ENCODE measurements around the gene NFATC1. TPM values are rescaled to one million over a fixed set of nuclear protein-coding genes. Genes with fewer than 3 reads are reported as not detected.

Gene NFATC1
- polyA plus RNA-seq, 1 of the 3 experiments (the other 2 are of a cell fraction) = 0.02 TPM

DNA sequence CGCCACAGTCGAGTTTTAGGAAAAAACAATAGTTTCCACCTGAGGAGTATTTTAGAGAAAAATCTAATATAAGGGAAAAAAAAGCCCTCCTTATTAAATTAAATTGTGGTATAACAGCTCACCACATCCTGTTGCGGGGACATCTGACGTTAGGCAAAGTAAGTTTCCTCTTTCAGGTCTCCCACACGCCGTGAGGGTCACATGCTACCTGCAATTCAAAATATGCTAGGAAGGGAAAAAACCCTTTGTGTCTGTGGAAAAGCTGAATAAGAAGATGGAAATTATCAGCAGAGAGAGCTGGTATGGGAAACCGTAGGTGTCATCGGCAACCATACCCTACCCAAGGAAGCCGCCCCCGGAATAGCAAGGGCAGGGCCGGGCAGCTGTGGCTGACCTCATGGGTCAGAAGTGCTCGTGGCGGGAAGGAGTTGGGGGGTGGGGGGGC is 128.0 kb downstream of the NFATC1 start (continued):
- TF ChIP-seq, protein P1, sequence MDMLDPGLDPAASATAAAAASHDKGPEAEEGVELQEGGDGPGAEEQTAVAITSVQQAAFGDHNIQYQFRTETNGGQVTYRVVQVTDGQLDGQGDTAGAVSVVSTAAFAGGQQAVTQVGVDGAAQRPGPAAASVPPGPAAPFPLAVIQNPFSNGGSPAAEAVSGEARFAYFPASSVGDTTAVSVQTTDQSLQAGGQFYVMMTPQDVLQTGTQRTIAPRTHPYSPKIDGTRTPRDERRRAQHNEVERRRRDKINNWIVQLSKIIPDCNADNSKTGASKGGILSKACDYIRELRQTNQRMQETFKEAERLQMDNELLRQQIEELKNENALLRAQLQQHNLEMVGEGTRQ (IDR thresholded peaks at IDR 0.05; ENCODE audit: borderline replicate concordance, low read depth, low read length) = no peak
- no peak for TF ChIP-seq EP300 (IDR thresholded peaks at IDR 0.05; ENCODE audit: borderline replicate concordance in 1 of 2, low read depth in 1 of 2, low read length in 1 of 2)
- TF ChIP-seq GATA2 (CRISPR knock-in tag; IDR thresholded peaks at IDR 0.05) = no peak
- TF ChIP-seq, protein P2, sequence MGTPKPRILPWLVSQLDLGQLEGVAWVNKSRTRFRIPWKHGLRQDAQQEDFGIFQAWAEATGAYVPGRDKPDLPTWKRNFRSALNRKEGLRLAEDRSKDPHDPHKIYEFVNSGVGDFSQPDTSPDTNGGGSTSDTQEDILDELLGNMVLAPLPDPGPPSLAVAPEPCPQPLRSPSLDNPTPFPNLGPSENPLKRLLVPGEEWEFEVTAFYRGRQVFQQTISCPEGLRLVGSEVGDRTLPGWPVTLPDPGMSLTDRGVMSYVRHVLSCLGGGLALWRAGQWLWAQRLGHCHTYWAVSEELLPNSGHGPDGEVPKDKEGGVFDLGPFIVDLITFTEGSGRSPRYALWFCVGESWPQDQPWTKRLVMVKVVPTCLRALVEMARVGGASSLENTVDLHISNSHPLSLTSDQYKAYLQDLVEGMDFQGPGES (IDR thresholded peaks at IDR 0.05; ENCODE audit: low read depth, low read length) = no peak
- TF ChIP-seq, protein P3, sequence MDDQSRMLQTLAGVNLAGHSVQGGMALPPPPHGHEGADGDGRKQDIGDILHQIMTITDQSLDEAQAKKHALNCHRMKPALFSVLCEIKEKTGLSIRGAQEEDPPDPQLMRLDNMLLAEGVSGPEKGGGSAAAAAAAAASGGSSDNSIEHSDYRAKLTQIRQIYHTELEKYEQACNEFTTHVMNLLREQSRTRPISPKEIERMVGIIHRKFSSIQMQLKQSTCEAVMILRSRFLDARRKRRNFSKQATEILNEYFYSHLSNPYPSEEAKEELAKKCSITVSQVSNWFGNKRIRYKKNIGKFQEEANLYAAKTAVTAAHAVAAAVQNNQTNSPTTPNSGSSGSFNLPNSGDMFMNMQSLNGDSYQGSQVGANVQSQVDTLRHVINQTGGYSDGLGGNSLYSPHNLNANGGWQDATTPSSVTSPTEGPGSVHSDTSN (IDR thresholded peaks at IDR 0.05) = no peak
- no peak for TF ChIP-seq FOXJ3 (CRISPR knock-in tag; IDR thresholded peaks at IDR 0.05)
- TF ChIP-seq, protein P4, sequence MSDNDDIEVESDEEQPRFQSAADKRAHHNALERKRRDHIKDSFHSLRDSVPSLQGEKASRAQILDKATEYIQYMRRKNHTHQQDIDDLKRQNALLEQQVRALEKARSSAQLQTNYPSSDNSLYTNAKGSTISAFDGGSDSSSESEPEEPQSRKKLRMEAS (IDR thresholded peaks at IDR 0.05; ENCODE audit: low read depth) = no peak
- no peak for TF ChIP-seq ELF1 (IDR thresholded peaks at IDR 0.05)
- TF ChIP-seq RFX5 (IDR thresholded peaks at IDR 0.05; ENCODE audit: low read length) = no peak
- TF ChIP-seq FOXM1 (IDR thresholded peaks at IDR 0.05; ENCODE audit: low read depth) = no peak

DNA sequence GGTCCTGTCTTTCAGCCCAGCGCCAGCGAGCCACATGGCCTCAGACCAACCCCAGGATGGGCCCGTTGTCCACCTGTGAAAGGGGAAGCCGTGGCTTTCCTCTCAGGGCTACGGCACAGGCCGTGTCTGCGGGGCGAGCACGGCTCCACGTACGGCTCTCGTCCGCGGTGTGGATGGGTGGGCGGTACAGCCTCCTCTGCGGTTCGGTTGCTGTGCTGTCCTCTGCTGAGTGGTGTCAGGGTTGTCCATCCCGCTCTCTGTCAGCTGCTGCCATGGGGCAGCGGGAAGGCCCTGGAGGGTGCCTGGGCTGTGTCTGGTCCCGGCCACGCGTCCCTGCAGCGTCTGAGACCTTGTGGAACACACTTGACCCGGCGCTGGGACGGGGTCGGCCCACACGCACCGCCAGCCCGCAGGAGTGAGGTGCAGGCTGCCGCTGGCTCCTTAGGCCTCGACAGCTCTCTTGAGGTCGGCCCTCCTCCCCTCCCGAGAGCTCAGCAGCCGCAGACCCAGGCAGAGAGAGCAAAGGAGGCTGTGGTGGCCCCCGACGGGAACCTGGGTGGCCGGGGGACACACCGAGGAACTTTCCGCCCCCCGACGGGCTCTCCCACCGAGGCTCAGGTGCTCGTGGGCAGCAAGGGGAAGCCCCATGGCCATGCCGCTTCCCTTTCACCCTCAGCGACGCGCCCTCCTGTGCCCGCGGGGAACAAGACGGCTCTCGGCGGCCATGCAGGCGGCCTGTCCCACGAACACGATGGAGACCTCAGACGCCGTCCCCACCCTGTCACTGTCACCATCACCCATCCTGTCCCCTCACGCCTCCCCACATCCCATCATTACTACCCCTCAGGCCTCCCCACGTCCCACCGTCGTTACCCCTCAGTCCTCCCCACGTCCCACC is 128.7 kb downstream of the NFATC1 start:
- 48% methylated on average over 41 of the region's 63 CpGs for WGBS (ENCODE audit: low lambda C conversion rate)
- no peaks in the 10 kb centered on the region for H3K9me3 ChIP-seq
- H3F3A ChIP-seq (replicated peaks; ENCODE audit: insufficient read depth) = no peaks in the 10 kb centered on the region
- no peak for DNase-seq
- no peaks in the 10 kb centered on the region for H3K36me3 ChIP-seq (replicated peaks in 1 of 2; ENCODE audit: control insufficient read depth in 1 of 2, insufficient read depth in 2 of 2, low read length in 1 of 2)
- H3K27me3 ChIP-seq (ENCODE audit: insufficient read depth) = peaks cover 72% of the 10 kb centered on the region
- POLR2A ChIA-PET = no interaction called here
- no peak for TF ChIP-seq RXRA (IDR thresholded peaks at IDR 0.05; ENCODE audit: borderline replicate concordance, low read depth)
- TF ChIP-seq, protein P4 (IDR thresholded peaks at IDR 0.05; ENCODE audit: low read depth) = no peak
- no peak for TF ChIP-seq RAD21 (IDR thresholded peaks at IDR 0.05; ENCODE audit: low read length)
- TF ChIP-seq NRF1 (IDR thresholded peaks at IDR 0.05; ENCODE audit: low read depth, low read length) = no peak
- no peak for TF ChIP-seq MXI1 (IDR thresholded peaks at IDR 0.05; ENCODE audit: low read depth, low read length)
- no peak for TF ChIP-seq NFIC (IDR thresholded peaks at IDR 0.05; ENCODE audit: borderline replicate concordance)
- no peak for TF ChIP-seq GATA2 (CRISPR knock-in tag; IDR thresholded peaks at IDR 0.05)
- TF ChIP-seq SIN3A (IDR thresholded peaks at IDR 0.05; ENCODE audit: borderline replicate concordance, low read depth, low read length) = no peak
- H3K79me2 ChIP-seq (ENCODE audit: insufficient read depth) = no peaks in the 10 kb centered on the region
- no peaks in the 10 kb centered on the region for H3K9me2 ChIP-seq
- H2AFZ ChIP-seq (ENCODE audit: low read depth) = no peak overlapping the region
- H3K4me2 ChIP-seq = no peak overlapping the region
- no peak overlapping the region for H3K27ac ChIP-seq (ENCODE audit: low read depth in 2 of 2, low read length in 1 of 2)
- H3K4me1 ChIP-seq (ENCODE audit: control insufficient read depth in 1 of 2, insufficient read depth in 2 of 2, low read depth in 1 of 2, low read length in 1 of 2) = no peaks in the 10 kb centered on the region
- CTCF ChIA-PET = interaction anchor here (0.6 to 1.5 kb wide), 2 partner anchors 76 to 143 kb away, joined by 3 to 6 read pairs; no protein-coding TSS in a partner anchor
- peaks cover 7% of the 10 kb centered on the region; the same call in 1 of the 2 replicates for H4K20me1 ChIP-seq (ENCODE audit: insufficient read depth)
- no peak overlapping the region for H3K4me3 ChIP-seq (ENCODE audit: low read depth in 2 of 2, low read length in 1 of 2)
- H3K9ac ChIP-seq = no peak overlapping the region
